GM12874 (cell line): ENCODE measurements around the gene RPL4.

Experiments
- TF ChIP-seq, protein P1 (sequence below): IDR thresholded peaks from 2 replicates; pipeline ENCODE4 v1.5.1; 2011; ENCODE audit warnings: low read depth, mild to moderate bottlenecking, control low read depth, low read length, moderate library complexity; ENCODE audit not compliant: insufficient read depth

RPL4 gene

DNA sequence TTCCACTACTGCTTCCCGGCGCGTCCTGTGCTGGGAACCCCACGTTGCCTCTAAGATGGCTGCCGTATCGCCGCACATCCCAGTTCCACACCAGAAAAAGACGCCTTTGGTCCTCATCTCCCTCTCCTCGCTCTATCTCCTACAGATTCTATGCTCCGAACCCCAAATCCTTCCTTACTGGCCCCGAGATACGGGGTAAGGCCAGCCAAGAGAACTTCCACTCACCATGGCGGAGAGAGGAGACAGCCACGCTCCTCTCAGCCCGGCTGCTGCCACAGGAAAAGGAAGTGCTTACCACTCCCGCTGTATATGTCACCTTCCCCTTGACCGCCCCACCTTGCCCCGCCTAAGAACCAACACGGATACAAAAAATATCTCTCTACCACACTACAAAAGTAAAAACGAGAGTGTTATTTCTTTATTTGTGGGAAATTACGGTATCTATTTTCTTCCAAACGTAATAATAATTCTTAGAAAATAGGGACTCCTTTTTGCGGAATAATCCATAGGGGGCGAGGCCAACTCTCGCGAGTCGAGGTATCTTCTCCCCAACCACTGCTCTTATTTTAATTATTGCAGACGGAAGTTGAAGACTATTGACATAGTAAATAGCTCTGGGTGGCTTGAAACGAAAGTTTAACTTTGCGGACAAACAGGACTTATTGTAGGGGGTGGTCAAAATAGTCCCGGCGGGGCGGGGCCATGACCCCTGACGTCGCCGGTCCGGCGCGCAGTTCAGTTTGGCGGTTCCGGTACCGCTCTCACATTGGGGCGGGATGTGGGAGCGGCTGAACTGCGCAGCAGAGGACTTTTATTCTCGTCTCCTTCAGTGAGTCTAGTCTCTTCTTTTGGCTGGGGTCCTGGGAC lies at the start of gene RPL4, which contains the start of gene ZWILCH:
TSS of gene RPL4 (minus strand) at position 293 of the 867 bp plus-strand sequence. CDS start at position 228, 65 bp downstream.
TSS of gene ZWILCH (plus strand) at position 764 of the 867 bp plus-strand sequence. CDS start at position 777, 13 bp downstream.
- TF ChIP-seq, protein P1, sequence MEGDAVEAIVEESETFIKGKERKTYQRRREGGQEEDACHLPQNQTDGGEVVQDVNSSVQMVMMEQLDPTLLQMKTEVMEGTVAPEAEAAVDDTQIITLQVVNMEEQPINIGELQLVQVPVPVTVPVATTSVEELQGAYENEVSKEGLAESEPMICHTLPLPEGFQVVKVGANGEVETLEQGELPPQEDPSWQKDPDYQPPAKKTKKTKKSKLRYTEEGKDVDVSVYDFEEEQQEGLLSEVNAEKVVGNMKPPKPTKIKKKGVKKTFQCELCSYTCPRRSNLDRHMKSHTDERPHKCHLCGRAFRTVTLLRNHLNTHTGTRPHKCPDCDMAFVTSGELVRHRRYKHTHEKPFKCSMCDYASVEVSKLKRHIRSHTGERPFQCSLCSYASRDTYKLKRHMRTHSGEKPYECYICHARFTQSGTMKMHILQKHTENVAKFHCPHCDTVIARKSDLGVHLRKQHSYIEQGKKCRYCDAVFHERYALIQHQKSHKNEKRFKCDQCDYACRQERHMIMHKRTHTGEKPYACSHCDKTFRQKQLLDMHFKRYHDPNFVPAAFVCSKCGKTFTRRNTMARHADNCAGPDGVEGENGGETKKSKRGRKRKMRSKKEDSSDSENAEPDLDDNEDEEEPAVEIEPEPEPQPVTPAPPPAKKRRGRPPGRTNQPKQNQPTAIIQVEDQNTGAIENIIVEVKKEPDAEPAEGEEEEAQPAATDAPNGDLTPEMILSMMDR, result no peak

DNA sequence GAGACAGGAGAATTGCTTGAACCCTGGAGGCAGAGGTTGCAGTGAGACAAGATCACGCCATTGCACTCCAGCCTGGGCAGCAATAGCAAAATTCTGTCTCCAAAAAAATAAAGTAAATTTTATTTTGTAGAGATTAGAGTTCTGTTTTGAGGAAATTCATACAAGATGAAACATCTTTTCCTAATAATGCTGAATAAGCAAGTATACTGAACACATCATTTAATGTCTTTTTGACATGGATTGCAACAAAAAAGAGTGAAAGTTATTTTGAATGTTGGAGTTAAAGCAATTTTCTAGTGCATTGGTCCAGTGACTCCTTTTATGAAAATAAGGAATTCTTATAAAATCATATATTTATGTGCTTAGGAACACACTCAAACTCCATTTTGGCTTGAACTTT lies 40.6 kb upstream of the RPL4 start:
- TF ChIP-seq, protein P1, result no peak

DNA sequence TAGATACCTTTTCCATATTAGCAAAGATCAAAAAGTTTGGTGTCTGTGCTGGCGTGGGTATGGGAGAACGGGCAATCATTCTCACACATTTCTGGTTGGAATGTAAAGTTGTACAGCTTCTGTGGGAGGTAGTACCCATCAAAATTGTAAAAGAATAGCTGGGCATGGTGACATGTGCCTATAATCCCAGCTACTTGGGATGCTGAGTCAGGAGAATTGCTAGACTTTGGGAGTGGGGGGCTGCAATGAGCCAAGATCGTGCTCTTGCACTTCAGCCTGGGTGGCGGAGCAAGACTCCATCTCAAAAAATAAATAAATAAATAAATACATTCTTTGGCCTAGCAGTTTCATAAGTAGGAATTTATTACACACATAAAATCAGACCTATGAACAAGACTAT lies 38.2 kb upstream of the RPL4 start:
- TF ChIP-seq, protein P1, result no peak

DNA sequence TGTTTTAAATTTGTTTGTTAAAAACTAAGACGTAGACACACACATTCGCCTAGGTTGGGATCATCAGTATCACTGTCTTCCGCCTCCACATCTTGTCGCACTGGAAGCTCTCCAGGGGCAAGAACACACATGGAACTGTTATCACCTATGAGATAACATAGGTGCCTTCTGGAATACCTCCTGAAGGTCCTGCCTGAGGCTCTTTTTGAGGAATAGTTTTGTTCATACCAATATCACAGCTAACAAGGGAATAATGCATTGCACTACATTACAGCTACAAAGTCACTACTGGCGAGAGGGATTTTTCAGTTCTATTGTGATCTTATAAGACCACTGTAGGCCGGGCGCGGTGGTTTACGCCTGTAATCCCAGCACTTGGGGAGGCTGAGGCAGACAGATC lies 30.4 kb upstream of the RPL4 start:
- TF ChIP-seq, protein P1, result no peak

DNA sequence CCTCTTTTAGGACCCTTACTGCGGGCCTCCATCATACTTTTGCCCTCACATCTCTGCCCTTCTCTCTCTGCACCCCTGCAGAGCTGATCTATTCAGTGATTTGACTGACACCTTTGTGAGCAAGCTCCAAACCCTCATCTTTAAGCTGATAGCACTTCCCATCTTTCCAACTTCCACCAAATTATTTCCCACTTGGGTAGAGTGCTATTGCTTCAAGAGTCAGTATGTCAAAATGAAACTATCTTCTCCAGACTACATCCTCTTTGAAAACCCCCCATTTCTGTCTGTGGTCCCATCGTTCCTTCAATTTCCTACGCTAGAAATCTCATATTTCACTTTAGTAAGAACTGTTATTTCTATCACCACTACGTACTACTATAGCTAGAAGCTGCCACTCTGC lies 20.2 kb upstream of the RPL4 start:
- TF ChIP-seq, protein P1, result no peak

DNA sequence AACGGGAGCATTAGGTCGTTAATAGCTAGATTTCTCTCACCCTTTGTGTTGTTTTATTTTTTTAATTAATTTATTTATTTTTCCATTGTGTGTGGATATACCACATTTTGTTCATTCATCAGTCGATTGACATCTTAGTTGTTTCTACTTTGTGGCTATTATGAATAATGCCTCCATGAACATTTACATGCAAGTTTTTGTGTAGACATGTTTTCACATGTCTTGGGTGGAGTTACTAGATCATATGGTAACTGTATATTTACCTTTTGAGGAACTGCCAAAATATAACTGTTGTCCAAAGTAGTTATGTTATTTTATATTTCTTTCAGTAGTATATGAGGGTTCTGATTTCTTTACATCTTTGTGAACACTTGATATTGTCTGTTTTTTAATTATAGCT lies 19.3 kb upstream of the RPL4 start:
- TF ChIP-seq, protein P1, result no peak

DNA sequence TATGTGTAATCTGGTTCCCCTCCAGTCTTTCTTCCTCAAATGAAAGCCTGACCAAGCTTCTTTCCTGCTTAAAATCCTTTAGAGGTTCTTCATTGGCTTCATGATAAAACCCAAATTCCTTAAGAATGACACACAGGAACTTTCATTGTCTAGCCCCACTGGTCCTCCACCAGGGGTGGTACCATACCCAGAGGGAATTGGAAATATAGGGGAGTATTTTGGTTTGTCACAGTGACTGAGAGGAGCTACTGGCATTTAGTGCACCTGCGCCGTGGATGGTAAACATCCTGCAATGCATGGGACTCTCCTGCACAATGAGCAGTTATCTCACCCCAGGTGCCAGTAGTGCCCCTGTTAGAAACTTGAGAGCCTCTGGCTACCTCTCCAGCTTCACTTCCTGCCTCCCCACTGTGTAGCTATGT lies 11.3 kb upstream of the RPL4 start:
- TF ChIP-seq, protein P1, result no peak
